ENCODE data around the gene EOMES.

- TF ChIP-seq CTCF (conservative IDR thresholded peaks at IDR 0.05 in 1 of 2, IDR thresholded peaks at IDR 0.05 in 1 of 2; ENCODE audit: low read depth in 1 of 2, low read length in 2 of 2) (no peak), EZH2 (IDR thresholded peaks at IDR 0.05; ENCODE audit: low read length, missing control alignments) (no peak)
Observed at GRCh38 chr3:27746838-27747237, 24.7 kb upstream of the EOMES start.

Data from fibroblast of lung (primary cell).